CD4-positive, alpha-beta T cell treated with Interferon alpha-2 for 1 hour (primary cell): ENCODE data around the gene PFKL.

Experiments used
- DNase-seq, 2 donors: peaks; one replicate each; pipeline ENCODE4 v3.0.0-alpha.2; 2020 to 2022

Gene PFKL

GRCh38 chr21:44314561-44314960 is 14.7 kb downstream of the PFKL start:
- no peak for DNase-seq

GRCh38 chr21:44315691-44316203 is 15.9 kb downstream of the PFKL start:
- no peak for DNase-seq

GRCh38 chr21:44316277-44316900 is 16.5 kb downstream of the PFKL start:
- no peak for DNase-seq

DNA sequence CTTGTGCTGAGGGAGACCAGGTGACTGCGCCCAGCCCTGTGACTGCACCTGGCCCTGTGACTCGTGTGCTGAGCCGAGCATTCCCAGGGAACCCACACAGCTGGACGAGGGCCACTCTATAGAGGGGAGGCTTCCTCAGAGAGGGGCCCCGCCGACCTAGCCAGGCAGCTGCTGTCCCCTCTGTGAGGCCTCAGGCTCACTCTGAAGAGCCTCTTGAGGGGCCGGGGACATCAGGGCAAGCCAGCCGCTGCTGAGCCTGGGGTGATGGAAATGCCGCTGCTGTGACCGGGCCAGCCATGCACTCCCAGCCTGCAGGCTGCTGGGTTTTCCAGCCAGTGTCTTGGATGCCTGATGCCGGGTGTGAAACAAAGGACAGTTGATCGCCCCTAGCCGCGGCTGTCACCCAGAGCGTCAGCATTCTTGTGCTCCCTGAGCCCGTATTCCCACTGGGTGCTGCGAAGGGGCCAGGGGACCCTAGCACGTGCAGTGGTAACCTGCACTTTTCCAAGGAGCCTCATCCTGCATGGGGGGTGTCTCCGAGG is 17.5 kb downstream of the PFKL start:
- no peak for DNase-seq

- no peak for DNase-seq
Measured at GRCh38 chr21:44317871-44318270, 18.0 kb downstream of the PFKL start.

DNA sequence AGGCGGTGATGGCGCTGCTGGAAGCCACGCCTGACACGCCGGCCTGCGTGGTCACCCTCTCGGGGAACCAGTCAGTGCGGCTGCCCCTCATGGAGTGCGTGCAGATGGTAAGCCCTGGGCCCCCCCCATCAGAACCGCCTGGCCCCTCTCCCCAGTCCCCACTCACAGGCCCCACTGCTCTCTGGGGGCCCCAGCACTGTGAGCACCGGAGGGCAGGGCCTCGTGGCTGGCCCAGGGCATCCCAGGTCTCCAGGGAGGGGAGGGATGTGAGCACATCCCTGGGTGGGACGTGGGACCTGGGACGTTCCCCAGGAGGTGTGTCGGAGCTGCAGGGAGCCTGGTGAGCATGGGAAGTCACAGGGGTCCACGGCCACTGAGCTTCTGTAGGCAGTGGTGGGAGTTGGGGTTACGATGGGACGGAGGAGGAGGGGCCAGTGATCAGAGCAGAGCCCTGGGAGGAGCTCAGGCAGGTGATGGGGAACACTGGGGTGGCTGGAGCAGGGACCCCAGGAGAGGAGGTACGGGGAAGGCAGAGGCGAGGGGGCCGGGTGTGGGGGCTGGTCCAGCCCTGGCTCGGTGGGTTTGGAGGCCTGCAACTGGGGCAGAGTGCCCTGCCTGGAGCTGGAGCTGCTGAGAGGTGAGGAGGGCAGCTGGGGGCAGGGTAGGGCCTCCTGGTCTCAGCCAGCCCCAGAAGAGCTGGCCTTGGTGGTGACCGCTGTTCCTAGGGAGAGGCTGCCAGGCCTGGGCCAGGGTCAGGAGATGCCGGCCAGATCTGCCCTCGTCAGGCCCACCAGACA is 18.8 kb downstream of the PFKL start:
- DNase-seq = no peak

DNA sequence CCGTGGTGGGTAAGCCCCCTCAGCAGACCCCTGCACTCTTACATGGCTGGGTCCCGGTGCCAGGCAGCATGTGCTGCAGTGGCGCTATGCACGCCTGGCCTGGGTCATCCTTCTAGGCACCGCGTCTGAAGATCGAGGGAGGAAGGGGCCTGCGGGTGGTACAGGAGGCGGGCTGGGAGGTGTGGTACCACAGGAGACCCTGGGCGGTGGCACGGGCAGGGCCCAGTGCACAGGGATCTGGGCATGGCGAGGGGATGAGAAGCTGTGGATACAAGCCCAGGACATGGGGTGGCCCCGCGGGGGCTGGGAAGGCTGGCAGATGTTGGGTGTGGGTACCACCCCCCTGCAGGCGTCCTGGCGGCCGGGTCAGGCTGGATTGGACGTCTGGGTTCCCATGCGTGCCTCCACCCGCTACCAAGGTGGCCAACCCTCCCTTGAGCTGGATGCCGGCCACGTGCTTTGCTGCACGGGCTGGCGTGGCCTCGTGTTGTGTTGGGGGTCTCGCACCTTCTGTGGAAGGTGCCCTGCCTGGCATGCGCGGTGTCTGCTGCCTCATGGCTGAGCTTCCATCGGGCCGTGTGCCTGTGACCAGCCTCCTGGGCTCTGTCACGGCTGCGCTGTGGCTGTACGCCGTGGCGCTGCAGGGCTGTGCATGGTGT is 19.7 kb downstream of the PFKL start:
- no peak for DNase-seq

- no peak for DNase-seq
Measured at GRCh38 chr21:44320847-44321246, 21.0 kb downstream of the PFKL start.

GRCh38 chr21:44321846-44322450 is 22.1 kb downstream of the PFKL start:
- DNase-seq = no peak

GRCh38 chr21:44322621-44323325 is 22.9 kb downstream of the PFKL start:
- DNase-seq = no peak

DNA sequence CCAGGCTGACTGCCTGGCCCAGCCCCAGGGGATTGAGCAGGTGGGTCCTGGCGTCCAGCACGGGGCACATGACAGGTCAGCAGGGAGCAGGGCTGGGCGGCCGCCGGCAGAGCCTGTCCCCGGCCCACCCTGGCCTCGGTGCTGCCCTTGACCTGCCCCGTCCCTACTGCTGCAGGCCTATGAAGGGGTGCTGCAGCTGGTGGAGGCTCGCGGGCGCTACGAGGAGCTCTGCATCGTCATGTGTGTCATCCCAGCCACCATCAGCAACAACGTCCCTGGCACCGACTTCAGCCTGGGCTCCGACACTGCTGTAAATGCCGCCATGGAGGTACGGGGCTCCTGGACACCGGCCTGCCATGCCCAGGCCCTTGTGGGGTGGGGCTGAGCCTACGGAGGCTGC is 23.7 kb downstream of the PFKL start:
- no peak for DNase-seq

GRCh38 chr21:44324106-44324853 is 24.4 kb downstream of the PFKL start:
- DNase-seq = no peak

DNA sequence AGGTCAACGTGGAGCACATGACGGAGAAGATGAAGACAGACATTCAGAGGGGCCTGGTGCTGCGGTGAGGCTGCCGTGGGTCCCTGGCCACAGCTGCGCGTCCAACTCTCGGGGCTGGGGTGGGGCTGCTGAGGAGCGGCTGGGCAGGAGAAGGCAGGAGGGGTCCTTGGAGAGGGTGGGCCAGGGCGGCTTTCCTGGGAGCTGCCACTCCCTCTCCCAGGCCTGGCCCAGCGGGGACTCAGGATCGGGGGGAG is 24.9 kb downstream of the PFKL start:
- DNase-seq = no peak

- no peak for DNase-seq
Measured at GRCh38 chr21:44325386-44326271, 25.8 kb downstream of the PFKL start.

DNA sequence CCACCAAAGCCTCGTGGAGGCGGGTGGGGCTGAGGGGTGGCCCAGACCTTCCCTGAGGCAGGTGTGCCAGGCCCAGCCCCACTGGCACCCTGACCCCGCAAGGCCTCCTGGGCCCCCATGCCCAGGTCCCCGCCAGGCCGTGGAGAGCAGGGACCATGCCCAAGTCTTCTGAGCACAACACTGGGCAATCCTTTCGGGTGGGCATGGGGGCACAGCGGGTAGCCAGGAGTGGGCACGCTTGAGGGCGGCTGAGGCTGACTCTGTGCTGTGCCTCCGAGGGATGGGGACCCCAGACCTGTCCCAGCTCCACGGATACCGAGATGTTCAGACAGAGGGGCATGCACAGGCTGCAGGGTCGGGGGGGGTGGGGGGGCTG is 26.4 kb downstream of the PFKL start:
- DNase-seq = no peak

DNA sequence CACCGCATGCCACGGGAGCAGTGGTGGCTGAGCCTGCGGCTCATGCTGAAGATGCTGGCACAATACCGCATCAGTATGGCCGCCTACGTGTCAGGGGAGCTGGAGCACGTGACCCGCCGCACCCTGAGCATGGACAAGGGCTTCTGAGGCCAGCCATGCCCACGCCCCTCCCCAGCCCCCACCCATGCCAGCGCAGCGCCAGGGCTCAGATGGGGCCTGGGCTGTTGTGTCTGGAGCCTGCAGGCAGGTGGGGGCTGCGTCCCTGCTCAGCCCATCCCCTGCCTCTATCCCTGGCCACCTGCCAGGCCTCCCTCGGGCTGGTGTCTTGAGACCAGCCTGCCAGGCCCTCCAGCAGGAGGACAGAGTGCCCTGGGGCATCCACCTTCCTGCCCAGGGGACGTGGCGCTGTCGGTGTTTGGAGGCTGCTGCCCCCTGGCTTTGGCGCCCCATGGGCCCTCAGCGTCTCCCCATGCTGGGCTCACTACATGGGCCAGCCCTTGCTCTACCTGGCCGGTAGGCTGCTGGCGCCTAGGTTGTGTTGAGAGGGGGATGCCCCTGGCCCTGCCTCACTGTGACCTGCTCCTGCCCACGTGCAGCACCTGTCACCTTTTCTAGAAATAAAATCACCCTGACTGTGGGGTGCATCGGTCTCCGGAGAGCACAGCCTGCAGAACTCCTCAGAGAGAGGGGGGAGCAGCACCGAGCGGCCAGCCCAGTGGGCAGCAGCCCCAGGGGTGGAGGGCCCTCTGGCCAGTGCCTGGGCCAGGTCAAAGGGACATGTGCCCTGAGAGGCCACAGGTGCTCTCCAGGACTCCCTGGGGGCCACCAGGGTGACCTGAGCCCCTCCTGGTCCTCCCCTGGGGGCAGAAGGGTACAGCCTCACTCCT is 27.1 kb downstream of the PFKL start:
- no peak for DNase-seq

- DNase-seq = no peak
Measured at GRCh38 chr21:44327603-44327974, 27.7 kb downstream of the PFKL start.

GRCh38 chr21:44328242-44328895 is 28.5 kb downstream of the PFKL start:
- no peak for DNase-seq

DNA sequence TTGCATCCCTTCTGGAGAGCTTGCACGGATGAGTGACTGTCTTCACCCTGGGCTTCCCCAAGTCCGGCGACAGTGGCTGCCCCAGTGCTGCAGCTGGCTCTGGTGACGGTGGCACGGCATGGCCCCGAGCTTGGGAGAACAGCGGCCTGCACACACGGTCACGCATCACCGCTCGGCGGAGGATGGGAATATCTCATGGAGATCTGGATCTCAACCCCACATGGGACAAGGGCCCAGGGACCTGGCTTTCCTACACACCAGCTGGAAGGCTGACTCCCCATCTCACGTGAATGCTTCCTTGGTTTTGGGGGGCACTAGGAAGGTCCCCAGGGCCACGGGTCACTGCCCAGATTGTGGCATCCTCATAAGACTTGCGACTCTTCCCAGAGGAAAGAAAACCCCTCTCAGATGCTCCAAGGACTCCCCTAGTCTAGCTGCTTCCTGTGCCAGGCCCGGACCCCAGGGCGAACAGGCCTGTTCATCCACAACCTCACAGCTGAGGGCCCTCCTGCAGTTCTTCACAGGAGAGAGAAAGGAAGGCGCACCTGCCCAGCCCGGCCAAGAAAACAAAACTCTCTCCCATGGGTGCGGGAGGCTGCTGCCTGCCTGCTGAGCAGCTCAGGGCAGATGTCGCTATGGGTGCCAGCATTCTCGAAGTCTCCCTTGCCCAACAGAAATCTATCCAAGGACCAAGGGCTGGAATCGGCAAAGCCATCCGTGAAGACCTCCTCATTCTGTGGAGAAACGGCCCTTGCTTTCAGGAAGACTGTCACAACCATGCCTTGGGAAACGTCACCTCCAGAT is 29.4 kb downstream of the PFKL start:
- no peak for DNase-seq
